ENCODE results near the gene TMTC1.
"Not testable (repeated sequence)": the region's sequence is repeated elsewhere in the genome, so short reads cannot be mapped to it uniquely, and the experiment has no call there.

TMTC1 gene

DNA sequence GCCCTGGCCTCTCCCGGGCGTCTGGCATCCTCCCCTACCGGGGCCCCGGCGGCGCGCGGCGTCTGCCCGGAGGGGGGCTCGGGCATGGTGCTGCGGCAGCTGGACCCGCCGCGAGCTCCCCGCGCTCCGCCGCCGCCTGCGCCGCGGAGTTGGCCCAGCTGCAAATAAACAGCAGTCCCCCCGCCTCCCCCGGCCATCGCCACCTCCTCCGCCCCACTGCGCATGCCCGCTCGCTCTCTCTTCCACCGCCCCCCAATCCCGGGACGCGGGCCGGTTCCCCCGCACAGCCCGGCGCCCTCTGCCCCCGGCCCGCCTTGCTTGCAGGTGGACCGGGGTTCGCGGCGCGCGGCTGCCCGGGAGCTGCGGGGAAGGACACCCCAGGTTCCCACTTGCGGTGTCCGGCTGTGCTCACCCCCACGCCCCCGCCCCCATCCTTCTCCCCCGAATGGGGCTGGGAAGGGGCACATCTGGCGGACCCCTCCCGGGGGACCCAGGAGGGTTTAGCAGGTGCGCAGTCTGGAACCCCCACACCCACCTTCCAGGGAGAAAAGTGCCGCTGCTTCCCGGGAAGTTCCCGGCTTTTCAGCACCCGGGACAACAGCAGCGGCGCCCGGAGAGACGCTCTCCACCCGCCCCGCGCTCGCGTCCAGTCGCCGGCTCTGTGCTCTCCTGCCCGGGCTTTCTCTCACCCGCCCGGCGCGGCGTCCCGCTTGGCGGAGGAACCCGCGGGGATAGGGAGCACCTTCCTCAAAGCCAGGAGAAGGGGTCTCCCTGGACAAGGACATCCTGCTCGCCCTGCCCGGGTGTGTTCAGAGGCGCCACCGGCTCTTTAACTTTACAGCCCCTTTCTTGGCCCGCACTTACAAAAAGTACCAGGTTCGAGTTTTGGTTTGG is at the start of gene TMTC1:
Gene TMTC1, minus strand, starts transcription at position 170 of the 894 bp plus-strand sequence. CDS start 191 bp downstream, outside the sequence.
- DNase-seq = no peak

DNA sequence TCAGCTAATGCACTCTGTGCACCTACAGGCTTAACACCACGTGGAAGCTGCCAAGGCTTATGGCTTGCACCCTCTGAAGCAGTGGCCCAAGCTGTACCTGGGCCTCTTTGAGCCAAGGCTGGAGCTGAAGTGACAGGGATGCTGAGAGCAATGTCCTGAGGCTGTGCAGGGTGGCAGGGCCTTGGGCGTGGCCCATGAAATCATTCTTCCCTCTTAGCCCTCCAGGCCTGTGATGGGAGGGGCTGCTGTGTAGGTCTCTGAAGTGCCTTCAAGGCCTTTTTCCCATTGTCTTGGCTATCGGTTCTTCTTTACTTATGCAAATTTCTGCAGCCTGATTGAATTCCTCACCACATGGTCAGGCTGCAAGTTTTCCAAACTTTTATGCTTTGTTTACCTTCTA is 47.4 kb upstream of the TMTC1 start:
- DNase-seq = no peak

DNA sequence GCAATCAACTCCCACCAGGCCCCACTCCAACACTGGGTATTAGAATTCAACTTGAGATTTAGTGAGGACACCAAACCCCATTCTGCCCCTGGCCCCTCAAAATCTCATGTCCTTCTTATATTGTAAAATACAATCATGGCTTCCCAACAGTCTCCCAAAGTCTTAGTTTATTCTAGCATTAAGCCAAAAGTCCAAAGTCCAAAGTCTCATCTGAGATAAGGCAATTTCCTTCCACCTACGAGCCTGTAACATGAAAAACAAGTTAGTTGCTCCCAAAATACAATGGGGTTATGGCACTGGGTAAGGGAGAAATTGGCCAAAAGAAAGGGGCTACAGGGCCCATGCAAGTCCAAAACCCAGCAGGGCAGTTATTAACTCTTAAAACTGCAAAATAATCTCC is 46.6 kb upstream of the TMTC1 start:
- no peak for DNase-seq

DNA sequence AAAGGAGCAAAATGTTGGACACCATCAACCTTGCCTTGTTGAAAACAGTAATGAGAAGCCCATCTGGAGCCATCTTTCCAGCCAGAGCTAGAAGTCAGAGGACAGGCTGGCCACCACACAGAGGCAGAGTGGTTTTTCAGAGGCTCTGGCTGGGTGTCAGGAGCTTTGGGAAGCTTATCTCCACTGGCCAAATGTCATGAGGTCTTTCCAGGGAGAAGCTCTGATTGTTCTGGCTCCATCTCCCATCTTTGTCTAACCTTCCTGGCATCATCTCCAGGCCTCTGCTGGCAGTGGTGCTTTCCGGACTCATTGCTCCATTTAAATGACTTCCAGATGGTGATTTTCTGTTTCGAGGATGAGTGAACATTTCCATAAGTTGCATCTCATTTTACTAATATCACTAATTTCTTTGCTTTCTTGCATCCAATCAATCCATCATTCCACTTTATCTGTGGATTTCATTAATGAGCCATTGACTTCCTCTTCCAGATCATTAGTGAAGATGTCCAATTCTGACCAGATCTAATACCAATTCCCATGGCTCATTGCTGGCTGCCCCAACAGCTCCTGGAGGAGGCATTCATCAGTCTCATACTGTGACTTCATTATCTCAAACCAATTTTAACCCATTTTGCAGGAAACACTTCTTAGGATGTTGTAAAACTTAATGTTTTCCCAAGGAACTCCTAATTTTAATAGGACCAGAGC is 35.3 kb upstream of the TMTC1 start:
- DNase-seq = no peak

DNA sequence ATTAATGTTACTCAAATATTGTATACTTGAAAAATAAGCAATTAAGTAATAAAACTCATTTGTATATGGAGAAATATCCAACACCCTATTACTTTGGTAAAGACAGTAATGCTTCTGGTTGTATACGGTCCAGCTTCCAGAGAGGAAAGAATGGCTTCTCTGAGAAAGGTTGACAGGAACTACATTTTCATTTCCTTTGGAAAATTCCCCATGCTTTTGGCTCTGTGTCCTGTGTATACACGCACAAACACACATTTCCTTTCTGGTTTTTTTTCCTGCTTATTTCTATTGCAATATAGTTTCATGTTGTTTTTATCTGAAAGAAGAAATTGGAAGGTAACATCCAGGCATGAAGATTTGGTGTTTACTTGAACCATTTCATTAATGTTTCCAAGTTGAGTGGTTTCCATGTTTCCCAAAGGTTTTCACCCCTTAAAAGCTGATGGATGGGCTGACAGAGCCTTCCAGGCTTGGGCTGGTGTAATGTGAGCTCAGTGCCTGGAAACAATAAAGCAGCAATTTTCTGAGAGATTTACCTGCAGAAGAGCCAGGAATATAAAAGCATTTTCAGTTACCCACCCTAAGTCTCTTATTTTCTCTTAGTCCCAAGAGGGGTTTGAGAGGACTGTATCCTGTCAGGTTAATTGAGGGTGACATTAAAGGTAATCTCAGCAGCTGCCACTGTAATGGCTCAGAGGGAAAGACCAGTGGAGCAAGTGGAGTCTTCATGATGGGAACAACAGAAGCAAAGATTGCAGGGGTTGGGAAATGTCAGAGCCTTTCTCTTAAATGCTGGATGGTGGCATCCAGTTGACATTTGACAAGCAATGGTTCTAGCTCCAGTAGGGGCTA is 33.4 kb upstream of the TMTC1 start:
- no peak for DNase-seq

DNA sequence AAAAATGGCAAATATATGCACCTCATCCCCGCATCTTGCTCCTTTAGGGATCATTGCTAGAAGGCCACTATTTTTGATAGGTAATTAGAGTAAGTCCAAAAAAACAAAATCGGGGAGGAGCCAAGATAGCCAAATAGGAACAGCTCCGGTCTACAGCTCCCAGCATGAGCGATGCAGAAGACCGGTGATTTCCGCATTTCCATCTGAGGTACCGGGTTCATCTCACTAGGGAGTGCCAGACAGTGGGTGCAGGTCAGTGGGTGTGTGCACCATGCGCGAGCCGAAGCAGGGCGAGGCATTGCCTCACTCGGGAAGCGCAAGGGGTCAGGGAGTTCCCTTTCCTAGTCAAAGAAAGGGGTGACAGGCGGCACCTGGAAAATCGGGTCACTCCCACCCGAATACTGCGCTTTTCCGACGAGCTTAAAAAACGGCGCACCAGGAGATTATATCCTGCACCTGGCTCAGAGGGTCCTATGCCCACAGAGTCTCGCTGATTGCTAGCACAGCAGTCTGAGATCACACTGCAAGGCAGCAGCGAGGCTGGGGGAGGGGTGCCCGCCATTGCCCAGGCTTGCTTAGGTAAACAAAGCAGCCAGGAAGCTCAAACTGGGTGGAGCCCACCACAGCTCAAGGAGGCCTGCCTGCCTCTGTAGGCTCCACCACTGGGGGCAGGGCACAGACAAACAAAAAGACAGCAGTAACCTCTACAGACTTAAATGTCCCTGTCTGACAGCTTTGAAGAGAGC is 26.0 kb upstream of the TMTC1 start:
- not testable (repeated sequence) for DNase-seq

DNA sequence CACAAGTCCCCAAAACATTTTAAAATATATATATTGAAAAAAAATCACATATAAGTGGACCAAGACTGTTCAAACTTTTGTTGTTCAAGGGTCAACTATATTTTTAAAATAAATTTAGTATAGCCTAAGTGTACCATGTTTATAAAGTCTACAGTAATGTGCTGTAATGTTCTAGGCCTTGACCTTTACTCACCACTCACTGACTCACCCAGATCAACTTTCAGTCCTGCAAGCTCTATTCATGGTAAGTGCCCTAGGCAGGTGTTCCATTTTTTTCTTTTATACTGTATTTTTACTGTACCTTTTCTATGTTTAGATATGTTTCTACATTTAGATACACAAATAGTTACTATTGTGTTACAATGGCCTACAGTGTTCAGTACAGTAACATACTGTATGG is 23.4 kb upstream of the TMTC1 start:
- DNase-seq = no peak

DNA sequence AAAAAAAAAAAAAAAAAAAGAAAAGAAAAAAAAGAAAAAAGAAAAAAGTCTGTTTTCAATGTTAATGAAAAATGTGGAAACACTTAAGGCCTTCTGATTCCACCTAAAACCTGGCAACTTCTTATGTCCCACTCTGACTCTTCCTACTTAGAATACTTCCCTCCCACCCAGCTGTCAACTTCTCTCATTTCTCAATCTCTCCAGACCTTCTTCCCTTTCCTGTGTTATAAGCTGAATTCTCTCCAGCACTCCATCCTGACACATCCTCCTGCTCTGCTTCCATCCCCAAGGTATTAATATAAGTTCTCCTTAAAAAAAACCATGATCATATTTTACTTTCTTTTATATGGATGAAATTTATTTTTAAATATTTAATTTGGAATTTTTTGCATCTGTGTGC is 20.3 kb upstream of the TMTC1 start:
- DNase-seq = no peak

DNA sequence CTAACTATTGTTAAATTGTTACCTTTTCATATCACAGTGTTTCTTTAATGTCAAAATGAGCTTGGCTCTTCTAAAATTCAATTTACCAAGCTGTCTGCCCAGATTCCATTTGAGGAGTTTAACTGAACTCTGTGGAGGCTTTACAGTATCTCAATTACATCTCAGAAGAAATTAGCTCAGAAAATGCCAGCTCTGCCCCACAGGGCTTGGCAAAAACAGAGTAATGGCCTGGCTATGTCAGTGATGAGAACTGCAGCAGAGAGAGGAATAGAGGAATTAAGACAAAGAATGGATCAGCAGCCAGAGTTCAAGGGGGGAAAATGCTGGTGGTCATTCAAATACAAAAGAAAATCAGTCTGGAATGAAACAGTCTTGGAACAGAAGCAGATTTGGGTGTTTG is 15.8 kb upstream of the TMTC1 start:
- DNase-seq = no peak

DNA sequence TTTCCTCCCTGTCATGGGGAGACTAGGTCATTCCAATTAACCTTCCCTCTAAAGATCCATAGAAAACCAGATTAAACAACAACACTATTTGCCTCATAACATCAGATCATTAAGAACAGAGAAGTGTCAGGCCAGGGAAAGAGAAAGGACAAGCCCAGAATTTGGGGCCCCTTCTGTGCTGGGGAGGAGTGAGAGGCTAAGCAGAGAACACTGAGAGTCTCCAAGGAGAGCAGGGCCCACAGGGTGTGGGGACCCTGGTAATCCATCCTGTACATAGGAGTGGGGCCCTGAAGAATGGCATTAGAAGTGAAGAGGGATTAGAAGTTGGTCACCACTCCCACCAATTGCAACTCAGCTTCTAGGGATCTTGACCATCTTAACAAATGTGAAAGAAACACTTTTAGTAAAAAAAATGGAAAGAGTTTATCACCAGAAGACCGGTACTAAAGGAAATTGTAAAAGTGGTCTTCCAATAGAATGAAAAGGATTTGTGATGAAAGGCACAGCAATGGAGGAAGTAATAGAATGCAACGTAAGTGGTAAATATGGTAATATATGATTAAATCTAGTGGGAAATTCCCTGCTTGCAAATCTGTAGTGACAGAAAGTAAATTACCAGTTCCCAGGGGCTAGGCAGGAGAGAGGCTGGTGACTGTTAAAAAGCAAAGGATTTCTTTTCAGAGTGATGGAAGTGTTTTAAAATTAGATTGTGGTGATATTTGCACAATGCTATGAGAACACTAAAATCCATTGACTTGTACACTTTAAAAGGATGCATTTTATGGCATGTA is 14.0 kb upstream of the TMTC1 start:
- no peak for DNase-seq

DNA sequence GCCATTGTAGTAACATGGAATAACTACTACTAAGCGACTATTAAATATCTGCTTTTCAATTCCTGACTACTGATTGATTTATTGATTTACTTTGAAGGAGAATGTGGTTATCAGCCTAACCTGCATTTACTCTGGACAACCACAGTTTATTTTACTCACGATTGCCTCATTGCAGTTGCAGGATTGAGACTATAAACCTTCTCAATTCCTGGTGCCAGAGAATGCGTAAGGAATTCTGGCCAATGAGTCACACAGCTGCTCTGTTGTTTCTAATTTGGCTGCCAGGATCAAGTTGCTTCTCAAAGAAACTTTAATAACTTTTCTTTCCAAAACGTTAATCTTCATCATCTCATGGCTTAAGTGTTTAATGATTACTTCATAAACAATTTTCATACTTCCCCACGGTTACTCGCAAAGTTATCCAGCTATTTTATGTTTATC is 13.1 kb upstream of the TMTC1 start:
- DNase-seq = no peak

DNA sequence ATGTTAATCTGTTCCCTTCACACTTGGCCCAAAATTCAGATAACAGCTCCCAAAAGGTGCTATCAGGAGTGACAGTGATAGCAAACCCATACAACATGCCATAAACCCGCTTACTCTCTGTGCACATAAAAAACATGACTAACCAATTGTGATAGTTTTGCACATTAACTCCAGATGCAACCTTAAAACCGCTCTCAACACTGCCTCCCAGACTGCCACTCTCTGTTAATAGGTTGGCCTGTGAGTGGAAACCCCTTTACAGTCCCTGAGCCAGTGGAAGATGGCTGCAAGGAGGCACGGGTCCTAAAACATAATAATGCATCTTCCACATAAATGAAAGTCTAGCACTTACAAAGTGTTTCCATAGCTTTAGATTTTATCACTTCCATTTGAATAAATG is 12.0 kb upstream of the TMTC1 start:
- DNase-seq = no peak

DNA sequence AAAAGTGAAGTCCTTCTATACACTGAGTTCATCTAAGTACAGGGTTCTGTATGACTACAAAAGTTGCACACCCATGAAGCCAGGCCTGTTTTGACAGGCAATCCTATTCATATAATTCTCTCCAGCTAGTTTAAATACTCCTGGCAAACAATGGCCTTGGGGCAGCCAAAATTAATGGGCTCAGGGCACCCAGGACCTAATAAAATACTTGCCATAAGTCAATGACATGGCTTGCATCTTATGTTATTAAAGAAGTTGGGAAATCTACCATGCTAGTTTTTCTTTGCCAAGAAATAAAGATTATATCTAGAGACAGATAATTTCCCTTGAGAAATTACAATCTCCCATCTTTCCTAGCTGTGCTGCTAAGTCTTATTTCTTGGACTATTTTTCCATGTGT is 11.1 kb upstream of the TMTC1 start:
- no peak for DNase-seq

DNA sequence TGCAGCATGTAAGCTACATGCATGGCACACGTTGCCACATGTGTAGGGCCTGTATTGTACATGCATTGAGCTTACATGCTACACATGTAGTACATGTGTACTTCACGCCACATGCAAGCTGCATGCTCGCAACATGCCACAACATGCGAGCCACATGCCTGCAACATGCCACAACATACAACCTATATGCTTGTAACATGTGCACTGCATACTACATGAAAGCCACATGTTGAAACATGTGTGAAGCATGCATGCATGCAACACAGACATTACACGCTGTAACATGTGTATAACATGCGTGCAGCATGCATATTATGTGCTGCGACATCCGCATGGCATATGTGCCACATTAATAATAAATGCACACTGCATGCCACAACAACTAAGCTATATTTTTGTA is 9.1 kb upstream of the TMTC1 start:
- no peak for DNase-seq

DNA sequence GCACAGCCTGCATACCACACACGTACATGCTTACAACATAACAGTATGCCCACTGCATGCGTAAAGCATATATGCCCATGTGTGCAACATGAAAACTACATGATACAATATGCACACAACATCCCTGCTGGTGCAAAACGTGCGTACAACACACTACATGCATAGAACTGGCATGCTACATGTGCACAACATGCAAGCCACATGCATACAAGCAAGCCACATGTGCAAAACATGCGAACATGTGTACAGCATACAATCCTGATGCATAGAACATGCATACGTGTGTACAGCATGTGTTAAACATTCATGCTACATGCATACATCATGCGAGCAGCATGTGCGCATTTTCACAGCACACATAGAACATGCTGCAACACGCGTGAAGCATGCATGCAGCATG is 8.4 kb upstream of the TMTC1 start:
- DNase-seq = no peak

DNA sequence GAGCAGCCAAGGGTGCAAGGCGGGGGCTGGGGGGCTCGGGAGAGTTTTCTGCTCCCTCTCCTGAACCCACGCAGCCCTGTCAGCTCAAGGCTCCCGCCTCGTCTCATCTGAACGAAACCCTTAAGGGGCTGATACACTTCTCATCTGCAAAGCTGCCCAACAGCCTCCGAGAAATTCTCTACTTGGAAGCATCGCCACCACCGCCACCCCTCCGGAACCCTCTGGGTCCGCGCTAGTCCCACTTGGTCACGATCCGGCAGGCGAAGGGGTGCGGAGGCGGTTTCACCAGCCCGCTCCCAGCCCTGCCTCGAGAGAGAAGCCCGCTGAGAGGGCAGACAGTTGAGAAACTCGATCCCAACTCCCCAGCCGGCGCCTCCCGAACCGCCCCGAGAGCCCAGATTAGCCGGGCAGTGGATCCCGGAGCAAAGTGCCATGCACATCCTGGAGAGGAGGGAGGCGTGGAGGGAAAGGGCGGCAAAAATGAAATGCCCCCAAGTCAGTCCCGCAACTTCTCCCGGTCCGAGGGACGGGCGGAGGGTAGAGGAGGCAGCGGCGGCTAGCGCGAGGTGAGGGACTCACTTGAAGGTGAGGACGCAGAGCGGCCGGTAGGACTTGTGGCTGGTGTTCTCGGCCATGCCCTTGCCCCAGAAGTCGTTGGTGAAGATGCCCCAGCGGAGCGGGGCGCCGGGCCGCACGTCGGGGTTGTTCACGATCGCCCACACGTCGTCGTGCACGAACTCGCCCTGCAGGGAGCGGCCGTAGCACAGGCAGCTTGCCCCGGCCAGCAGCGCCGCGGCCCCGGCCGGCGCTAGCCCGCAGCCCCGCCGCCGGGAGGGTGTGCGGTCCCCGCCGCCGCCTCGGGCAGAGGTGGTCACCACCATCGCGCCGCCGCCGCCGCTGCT is 620 bp downstream of the TMTC1 start:
- no peak for DNase-seq

DNA sequence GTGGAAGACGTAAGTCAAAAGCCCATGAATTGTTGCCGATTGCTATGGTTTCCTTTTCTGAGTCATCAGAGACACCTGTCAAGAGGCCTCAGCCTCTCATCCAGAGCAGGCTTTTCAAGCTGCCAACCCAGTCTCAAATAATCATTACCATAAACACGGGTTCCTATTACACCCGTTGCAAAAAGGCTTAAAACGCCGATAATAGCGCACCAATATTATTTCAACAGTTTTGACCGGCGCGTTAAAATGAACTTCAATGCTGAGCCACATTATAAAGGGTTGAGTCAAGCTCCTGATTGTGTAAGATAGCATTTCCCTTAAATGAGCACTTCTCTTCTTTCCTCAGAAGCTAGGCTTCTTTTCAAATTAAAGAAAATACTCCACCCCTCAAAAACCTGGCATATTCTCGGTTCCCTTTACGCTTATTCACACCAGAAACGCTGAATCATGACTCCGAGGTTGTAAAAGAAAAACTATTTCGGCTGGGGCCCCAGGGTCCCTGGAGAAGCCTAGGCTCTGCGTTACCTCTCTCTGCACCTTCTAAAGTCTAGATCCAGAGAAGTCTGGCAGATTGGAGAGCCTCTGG is 1.4 kb downstream of the TMTC1 start:
- DNase-seq = no peak

DNA sequence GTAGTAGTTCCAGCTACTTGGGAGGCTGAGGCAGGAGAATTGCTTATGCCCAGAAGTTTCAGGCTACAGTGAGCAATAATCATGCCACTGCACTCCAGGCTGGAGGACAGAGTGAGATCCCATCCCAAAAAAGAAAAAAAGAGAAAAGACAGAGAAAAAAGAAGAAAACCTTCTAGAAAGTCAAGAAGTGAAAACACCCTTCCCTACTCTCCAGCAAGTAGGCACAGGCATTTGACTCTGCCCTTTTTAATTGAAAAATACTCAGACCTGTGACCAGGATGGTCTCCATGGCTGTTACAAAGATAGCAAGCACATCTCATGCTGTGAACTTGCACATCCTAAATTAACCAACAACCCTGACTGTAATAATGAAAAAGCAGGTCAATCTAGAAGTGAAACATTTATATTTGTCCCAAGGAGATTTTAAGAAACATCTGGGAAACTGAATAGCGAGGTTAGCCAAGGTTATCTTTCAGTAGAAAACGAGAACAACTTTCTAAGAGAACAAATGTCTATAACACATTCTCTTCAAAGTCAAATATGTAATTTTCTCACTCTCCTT is 2.0 kb downstream of the TMTC1 start:
- no peak for DNase-seq

DNA sequence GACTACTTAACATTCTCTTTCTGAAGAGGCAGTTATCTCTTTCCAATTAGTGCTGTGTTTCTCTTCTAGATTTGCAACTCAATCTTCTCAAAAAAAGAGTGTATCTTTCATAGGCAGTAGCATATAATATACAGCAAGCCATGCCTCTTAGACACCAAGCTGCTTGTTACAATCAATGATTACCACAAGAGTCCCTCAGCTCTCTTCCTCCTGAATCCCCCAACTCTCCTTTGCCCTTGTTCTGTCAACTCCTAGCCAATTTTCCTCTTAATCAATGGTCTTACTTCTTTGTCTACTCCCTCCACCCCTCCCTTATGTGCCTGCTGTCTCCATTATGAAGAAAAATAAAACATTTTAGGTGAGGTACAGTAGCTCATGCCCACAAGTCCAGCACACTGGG is 2.6 kb downstream of the TMTC1 start:
- no peak for DNase-seq

DNA sequence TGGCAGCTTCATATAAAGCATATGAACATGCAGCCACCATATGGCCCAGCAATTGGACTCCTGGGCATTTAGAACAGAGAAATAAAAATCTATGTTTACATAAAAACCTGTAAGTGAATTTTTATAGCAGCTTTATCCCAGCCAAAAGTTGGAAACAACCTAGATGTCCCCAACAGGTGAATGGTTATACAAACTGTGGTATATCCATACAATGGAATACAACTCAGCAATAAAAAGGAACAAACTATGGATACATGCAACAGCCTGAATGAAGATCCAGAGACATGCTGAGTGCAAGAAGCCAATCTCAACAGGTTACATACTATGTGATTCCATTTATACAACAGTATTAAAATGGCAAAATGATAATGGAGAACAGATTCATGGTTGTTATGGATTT is 3.7 kb downstream of the TMTC1 start:
- no peak for DNase-seq

All from hematopoietic multipotent progenitor cell treated with erythropoietin and hydrocortisone succinate and interleukin-3 and kit ligand, for 8 days (in vitro differentiated cells).